ENCODE data around the gene UBAC1.

UBAC1 gene

DNA sequence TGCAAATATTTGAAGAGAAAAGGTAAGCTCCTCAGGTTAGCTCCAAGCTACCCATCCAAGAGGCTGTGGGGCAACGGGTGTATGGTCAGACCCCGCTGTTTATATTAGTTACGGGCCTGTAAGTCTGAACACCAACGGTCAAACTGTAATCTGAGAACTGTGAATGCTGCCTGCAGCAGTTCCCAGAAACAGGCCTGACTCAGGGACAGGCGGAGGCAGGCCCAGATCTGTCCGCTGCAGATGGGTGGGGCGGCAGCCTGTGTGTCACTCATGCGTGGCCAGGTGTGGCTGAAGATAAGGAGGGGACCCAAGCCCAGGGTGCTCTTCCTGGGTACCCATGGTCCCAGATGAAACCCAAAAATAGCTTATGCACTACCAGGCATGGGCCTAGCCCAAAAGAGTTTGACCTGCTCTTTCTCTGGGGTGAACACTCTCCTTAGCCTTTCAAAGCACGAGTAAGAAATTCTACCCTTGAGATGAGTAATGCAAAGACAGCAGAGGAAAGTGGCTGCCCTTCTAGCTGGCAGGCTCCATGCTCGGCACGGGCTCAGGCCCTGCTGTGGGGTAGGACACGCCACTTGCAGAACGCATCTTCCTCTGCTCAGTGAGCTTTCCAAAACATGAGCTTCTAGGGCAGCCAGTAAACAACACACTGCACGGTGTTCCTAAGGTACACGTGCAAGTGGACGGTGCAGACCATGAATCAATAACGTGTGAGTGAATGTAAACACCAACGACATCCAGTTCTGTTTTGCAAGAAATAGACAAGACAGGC is 9.1 kb downstream of the UBAC1 start:
- TF ChIP-seq EP300 (IDR thresholded peaks at IDR 0.05; ENCODE audit: borderline replicate concordance) (peak; percentile 15; the same call in 1 of the 2 replicates), NFIC (IDR thresholded peaks at IDR 0.05) (no peak), TCF12 (IDR thresholded peaks at IDR 0.05; ENCODE audit: low read depth) (peak; percentile 54; the same call in 1 of the 2 replicates), CREB1 (IDR thresholded peaks at IDR 0.05; ENCODE audit: low read depth) (no peak), CEBPB (IDR thresholded peaks at IDR 0.05) (no peak), YY1 (IDR thresholded peaks at IDR 0.05; ENCODE audit: low read depth) (0 out of 2 replicates have a peak, but pooled peaks have one; percentile 28), TEAD4 (IDR thresholded peaks at IDR 0.05) (no peak), EGR1 (IDR thresholded peaks at IDR 0.05) (no peak), ZBTB7A (IDR thresholded peaks at IDR 0.05; ENCODE audit: low read depth) (0 out of 2 replicates have a peak, but pooled peaks have one; percentile 41), FOXM1 (IDR thresholded peaks at IDR 0.05; ENCODE audit: borderline replicate concordance, low read depth) (no peak), TAF1 (IDR thresholded peaks at IDR 0.05; ENCODE audit: low read depth) (no peak), RAD21 (IDR thresholded peaks at IDR 0.05; ENCODE audit: low read depth) (no peak)
- TF ChIP-seq, protein P1, sequence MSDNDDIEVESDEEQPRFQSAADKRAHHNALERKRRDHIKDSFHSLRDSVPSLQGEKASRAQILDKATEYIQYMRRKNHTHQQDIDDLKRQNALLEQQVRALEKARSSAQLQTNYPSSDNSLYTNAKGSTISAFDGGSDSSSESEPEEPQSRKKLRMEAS (IDR thresholded peaks at IDR 0.05): peak; percentile 46; the same call in 1 of the 2 replicates
- TF ChIP-seq, protein P2, sequence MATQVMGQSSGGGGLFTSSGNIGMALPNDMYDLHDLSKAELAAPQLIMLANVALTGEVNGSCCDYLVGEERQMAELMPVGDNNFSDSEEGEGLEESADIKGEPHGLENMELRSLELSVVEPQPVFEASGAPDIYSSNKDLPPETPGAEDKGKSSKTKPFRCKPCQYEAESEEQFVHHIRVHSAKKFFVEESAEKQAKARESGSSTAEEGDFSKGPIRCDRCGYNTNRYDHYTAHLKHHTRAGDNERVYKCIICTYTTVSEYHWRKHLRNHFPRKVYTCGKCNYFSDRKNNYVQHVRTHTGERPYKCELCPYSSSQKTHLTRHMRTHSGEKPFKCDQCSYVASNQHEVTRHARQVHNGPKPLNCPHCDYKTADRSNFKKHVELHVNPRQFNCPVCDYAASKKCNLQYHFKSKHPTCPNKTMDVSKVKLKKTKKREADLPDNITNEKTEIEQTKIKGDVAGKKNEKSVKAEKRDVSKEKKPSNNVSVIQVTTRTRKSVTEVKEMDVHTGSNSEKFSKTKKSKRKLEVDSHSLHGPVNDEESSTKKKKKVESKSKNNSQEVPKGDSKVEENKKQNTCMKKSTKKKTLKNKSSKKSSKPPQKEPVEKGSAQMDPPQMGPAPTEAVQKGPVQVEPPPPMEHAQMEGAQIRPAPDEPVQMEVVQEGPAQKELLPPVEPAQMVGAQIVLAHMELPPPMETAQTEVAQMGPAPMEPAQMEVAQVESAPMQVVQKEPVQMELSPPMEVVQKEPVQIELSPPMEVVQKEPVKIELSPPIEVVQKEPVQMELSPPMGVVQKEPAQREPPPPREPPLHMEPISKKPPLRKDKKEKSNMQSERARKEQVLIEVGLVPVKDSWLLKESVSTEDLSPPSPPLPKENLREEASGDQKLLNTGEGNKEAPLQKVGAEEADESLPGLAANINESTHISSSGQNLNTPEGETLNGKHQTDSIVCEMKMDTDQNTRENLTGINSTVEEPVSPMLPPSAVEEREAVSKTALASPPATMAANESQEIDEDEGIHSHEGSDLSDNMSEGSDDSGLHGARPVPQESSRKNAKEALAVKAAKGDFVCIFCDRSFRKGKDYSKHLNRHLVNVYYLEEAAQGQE (IDR thresholded peaks at IDR 0.05; ENCODE audit: low read depth): no peak
- TF ChIP-seq, protein P3, sequence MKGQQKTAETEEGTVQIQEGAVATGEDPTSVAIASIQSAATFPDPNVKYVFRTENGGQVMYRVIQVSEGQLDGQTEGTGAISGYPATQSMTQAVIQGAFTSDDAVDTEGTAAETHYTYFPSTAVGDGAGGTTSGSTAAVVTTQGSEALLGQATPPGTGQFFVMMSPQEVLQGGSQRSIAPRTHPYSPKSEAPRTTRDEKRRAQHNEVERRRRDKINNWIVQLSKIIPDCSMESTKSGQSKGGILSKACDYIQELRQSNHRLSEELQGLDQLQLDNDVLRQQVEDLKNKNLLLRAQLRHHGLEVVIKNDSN (IDR thresholded peaks at IDR 0.05): no peak

DNA sequence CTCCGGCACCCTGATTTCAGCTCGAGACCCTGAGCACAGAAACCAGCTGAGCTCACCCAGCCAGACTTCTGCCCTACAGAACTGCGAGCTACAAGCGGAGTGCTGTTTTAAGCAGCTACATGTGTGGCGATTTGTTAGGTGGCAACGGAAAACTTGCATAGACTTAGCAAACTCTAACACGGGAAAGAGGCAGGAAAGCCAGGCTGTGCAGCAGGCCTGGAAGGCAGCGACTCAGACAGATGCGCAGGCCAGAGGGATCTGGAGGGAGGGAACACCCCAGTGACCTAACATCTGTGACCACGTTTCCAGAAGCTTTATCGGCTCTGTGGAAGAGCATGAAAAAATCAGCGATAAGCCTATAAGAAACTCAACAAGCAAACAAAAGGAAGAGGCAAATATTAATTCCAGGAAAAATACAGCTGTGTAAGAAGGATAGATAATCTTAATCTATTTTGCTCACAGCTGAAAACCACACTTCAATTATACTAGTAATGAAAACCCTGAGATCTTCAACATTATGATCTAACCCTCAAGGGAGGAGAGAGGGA is 11.0 kb downstream of the UBAC1 start:
- TF ChIP-seq EGR1 (IDR thresholded peaks at IDR 0.05) (no peak), TAF1 (IDR thresholded peaks at IDR 0.05; ENCODE audit: low read depth) (no peak), RAD21 (IDR thresholded peaks at IDR 0.05; ENCODE audit: low read depth) (no peak), ZBTB7A (IDR thresholded peaks at IDR 0.05; ENCODE audit: low read depth) (no peak), TCF12 (IDR thresholded peaks at IDR 0.05; ENCODE audit: low read depth) (no peak), TEAD4 (IDR thresholded peaks at IDR 0.05) (no peak), FOXM1 (IDR thresholded peaks at IDR 0.05; ENCODE audit: borderline replicate concordance, low read depth) (no peak), EP300 (IDR thresholded peaks at IDR 0.05; ENCODE audit: borderline replicate concordance) (no peak), CEBPB (IDR thresholded peaks at IDR 0.05) (no peak), CREB1 (IDR thresholded peaks at IDR 0.05; ENCODE audit: low read depth) (no peak), NFIC (IDR thresholded peaks at IDR 0.05) (no peak), YY1 (IDR thresholded peaks at IDR 0.05; ENCODE audit: low read depth) (no peak)
- TF ChIP-seq, protein P2 (IDR thresholded peaks at IDR 0.05; ENCODE audit: low read depth): no peak
- TF ChIP-seq, protein P1 (IDR thresholded peaks at IDR 0.05): no peak
- TF ChIP-seq, protein P3 (IDR thresholded peaks at IDR 0.05): no peak

DNA sequence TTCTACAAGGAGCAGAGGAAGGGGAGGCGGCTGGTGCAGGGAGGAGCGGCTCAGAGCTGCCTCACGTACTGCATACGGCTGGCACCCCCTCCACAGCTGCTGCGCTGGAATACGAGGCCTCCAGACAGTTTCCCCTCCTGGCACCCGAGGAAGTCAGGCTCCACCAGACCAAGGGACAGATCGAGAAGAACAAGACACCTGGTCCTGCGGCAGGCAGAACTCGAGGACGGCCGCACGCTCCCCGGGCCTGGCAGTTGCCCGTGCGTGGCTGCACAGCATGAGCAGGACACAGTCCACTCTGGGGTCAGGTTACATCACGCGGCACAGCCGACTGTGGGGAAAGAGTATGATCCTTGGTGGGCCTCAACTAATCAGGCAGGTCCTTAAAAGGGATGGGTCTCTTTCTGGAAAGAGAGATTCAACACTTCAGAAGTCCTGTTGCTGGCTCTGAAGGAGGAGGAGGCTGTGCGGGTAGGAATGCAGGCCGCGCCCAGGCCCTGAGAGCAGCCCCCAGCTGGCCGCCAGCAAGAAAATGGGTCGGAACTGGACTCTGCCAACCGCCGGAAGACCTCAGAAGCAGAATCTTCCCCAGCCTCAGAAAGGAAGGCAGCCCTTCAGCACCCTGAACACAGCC is 11.6 kb downstream of the UBAC1 start:
- TF ChIP-seq, protein P3 (IDR thresholded peaks at IDR 0.05): peak; percentile 36; the same call in 1 of the 2 replicates
- no peak for TF ChIP-seq CEBPB (IDR thresholded peaks at IDR 0.05)
- TF ChIP-seq TCF12 (IDR thresholded peaks at IDR 0.05; ENCODE audit: low read depth): 0 out of 2 replicates have a peak, but pooled peaks have one; percentile 37
- TF ChIP-seq, protein P1 (IDR thresholded peaks at IDR 0.05): peak; percentile 78

DNA sequence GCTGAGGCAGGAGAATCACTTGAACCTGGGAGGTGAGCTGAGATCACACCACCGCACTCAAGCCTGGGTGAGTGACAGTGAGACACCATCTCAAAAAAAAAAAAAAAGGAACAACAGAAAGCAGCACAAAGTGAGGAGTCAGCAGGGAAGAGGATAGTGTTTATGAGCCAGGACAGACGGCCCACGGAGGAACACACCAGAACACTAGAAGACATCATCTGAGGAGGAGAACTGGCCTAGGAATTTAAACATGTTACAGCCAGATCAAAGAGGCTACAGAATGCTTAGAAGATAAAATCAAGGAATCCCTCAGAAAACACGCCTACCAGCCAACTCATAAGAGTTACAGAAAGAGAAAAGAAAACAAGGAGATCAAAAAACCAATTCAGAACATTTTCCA is 12.2 kb downstream of the UBAC1 start:
- TF ChIP-seq TEAD4 (IDR thresholded peaks at IDR 0.05) (no peak), RAD21 (IDR thresholded peaks at IDR 0.05; ENCODE audit: low read depth) (no peak)

DNA sequence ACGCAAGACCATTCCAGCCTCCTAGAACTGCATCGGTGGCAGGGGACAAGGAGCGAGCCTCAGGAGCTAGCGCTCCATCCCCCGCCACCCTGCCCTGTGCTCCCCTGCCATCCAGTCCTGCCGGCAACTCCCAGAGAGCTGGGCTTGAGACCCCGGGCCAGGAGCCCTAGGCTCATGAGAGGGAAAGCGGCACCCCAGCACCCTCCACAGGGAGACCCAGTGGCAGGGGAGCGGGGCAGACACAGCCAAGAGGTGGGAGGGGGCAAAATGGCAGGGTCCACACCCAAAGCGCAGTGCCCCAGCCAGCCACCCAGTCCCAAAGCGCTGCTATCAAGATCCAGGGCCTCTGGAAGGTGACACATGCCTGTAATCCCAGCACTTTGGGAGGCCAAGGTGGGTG is 12.7 kb downstream of the UBAC1 start:
- no peak for TF ChIP-seq ZBTB7A (IDR thresholded peaks at IDR 0.05; ENCODE audit: low read depth)
- no peak for TF ChIP-seq CEBPB (IDR thresholded peaks at IDR 0.05)
- TF ChIP-seq TCF12 (IDR thresholded peaks at IDR 0.05; ENCODE audit: low read depth): no peak

All from Ishikawa (cell line).